ENCODE measurements around the gene ZNF320. TPM values are rescaled to one million over a fixed set of nuclear protein-coding genes. Genes with fewer than 3 reads are reported as not detected.

Gene ZNF320
- total and polyA plus RNA-seq, 9 of the 15 experiments (the other 6 are each of a cell fraction or from before 2014, with no cell fraction given): 5.4 to 25.6 (median 11.7) TPM

- TF ChIP-seq CBFB (CRISPR knock-in tag; IDR thresholded peaks at IDR 0.05) (no peak), NR0B1 (IDR thresholded peaks at IDR 0.05; ENCODE audit: partially characterized antibody) (no peak), ARID3A (IDR thresholded peaks at IDR 0.05; ENCODE audit: borderline replicate concordance, low read depth, low read length) (no peak), C11orf30 (IDR thresholded peaks at IDR 0.05; ENCODE audit: low read depth) (no peak), POLR2AphosphoS5 (IDR thresholded peaks at IDR 0.05; ENCODE audit: control insufficient read depth, insufficient read depth, low read depth, low read length) (peak; percentile 89), XRCC4 (IDR thresholded peaks at IDR 0.05; ENCODE audit: extremely low read depth, insufficient read depth, insufficient read length) (no peak), ZNF507 (tag; conservative IDR thresholded peaks at IDR 0.05) (no peak), FOS (IDR thresholded peaks at IDR 0.05; ENCODE audit: extremely low read depth, insufficient read length) (no peak), RERE (CRISPR knock-in tag; IDR thresholded peaks at IDR 0.05; ENCODE audit: borderline replicate concordance) (no peak), SMARCA5 (IDR thresholded peaks at IDR 0.05) (no peak), SNAPC5 (CRISPR knock-in tag; IDR thresholded peaks at IDR 0.05) (no peak), THRAP3 (IDR thresholded peaks at IDR 0.05; ENCODE audit: borderline replicate concordance) (no peak), TCF3 (CRISPR knock-in tag; IDR thresholded peaks at IDR 0.05) (0 out of 2 replicates have a peak, but pooled peaks have one; percentile 15), TAL1 (IDR thresholded peaks at IDR 0.05) (no peak), NUFIP1 (IDR thresholded peaks at IDR 0.05; ENCODE audit: partially characterized antibody) (no peak), KDM5B (IDR thresholded peaks at IDR 0.05; ENCODE audit: insufficient replicate concordance, low read depth, low read length) (peak; percentile 80), BCL6 (CRISPR knock-in tag; IDR thresholded peaks at IDR 0.05) (no peak), HINFP (tag; conservative IDR thresholded peaks at IDR 0.05; ENCODE audit: low read depth) (no peak)
Observed at GRCh38 chr19:52942386-52943133, 45.1 kb upstream of the ZNF320 start (continued).

Data from K562 (cell line).